ENCODE results near the gene KCNJ9. TPM values are rescaled to one million over a fixed set of nuclear protein-coding genes. Genes with fewer than 3 reads are reported as not detected.

KCNJ9 gene
- total and polyA plus RNA-seq, 5 experiments from 2014 or later, result 0.03 to 0.20 (median 0.10) TPM; not detected in 2

- POLR2A ChIA-PET, result no interaction called here
- H3K27ac Mint-ChIP-seq, result no peak overlapping the region
- no peaks in the 10 kb centered on the region for H3K9me3 Mint-ChIP-seq
- H3K27me3 Mint-ChIP-seq, result peaks cover 14 to 56% (median 28%) of the 10 kb centered on the region in 5 donors
- DNase-seq, result no peak
- H3K4me3 Mint-ChIP-seq, result no peak overlapping the region
- H3K36me3 Mint-ChIP-seq, result no peaks in the 10 kb centered on the region
- ATAC-seq, result no peak
- H3K4me1 Mint-ChIP-seq, result peaks cover 0 to 2% (median 0%) of the 10 kb centered on the region in 4 donors
These were observed 28.4 kb upstream of the KCNJ9 start for GRCh38 chr1:160052936-160053335.

DNA sequence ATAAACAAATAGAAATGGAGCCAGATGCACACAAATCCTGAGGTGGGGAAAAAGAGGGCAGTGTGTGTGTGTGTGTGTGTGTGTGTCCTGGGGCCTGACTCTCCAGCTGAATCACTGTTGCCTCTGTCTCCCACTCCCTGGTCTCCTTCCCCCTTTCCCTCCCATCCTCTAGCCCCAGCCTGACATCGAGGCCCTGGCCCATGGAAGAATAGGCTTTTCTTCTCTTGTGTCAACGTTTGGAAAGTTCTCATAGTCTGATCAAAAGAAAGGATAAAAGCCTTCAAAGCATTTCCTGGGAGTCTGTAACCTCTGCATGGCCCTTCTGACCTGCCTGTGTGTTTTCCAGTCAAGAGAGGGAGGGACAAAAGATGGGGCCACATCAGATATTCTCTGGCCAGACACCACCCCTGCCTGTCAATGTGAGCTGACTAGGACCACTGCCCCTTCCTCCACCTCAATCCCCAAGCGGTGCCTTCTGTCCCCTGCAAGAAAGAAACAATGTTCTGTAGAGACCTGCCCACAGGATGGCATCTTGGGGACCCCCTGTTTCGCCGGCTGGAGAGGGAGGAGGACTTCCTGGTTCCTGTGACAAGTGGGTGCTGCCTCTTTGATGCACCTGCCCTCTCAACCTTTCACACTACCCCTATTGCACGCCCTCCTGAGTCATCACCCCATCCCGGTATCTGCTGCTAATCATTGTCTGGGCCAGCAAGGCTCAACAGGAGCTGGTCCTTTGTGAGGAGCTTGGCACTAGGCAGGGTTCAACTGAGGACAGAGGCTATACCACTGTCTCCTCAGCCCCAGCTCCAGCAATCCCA, 27.6 kb upstream of the KCNJ9 start:
- peaks cover 13 to 59% (median 26%) of the 10 kb centered on the region in 5 donors for H3K27me3 Mint-ChIP-seq
- peak overlapping the region in 2 of 10 donors; percentile 3 to 40 for H3K27ac Mint-ChIP-seq
- H3K9me3 Mint-ChIP-seq, result no peaks in the 10 kb centered on the region
- POLR2A ChIA-PET, result no interaction called here
- DNase-seq (no peak), ATAC-seq (no peak)
- no peaks in the 10 kb centered on the region for H3K36me3 Mint-ChIP-seq
- H3K4me1 Mint-ChIP-seq, result peaks cover 0 to 2% (median 0%) of the 10 kb centered on the region in 4 donors
- H3K4me3 Mint-ChIP-seq, result no peak overlapping the region

DNA sequence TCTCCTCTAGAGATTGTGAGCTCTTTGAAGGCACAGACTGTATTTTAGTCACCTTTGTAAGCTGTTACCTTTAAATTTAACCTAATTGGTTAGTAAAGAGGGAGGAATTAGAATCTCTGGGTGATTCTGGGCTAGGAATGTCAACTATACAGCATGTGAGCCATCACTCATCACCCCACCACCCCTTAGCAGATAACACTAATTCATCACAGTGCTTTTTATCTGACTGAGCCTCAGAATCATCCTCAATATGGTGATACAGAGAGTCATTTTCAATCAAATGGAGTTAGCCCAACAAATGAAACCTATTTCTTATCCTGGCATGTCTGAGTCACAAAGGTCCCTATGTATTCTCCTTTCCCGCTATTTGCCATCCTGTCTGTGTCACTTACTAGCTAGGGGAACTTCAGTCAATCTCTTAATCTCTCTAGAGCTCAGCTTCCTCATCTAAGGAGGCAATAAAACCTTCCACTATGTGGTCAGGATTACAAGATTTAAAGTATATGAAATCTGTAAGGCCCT, 24.6 kb upstream of the KCNJ9 start:
- peak overlapping the region in 1 of 10 donors; percentile 11 for H3K27ac Mint-ChIP-seq
- ATAC-seq (no peak), DNase-seq (no peak)
- no peaks in the 10 kb centered on the region for H3K36me3 Mint-ChIP-seq
- POLR2A ChIA-PET, result no interaction called here
- H3K9me3 Mint-ChIP-seq, result no peaks in the 10 kb centered on the region
- H3K4me1 Mint-ChIP-seq, result peaks cover 0 to 2% (median 0%) of the 10 kb centered on the region in 4 donors
- peaks cover 15 to 72% (median 28%) of the 10 kb centered on the region in 5 donors for H3K27me3 Mint-ChIP-seq
- H3K4me3 Mint-ChIP-seq, result no peak overlapping the region

DNA sequence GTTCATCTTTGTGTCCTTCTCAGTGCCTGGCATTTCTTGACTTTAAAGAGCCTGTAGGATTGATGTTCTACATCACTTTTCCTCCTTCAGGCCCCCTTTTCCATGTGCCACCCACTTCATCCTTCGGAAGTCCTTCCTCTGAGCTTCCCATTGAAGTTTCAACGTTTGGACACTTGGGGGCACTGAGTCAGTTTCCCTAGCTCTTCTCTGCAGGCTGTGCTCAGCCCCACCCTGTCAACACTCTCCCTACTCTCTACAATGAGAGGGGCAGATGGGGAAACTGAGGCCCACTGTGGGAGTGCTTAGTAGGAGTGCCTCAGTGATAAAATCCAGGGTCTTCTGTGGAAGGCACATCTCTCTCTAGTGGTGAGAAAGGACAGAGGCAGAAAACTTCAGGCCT, 23.3 kb upstream of the KCNJ9 start:
- no peak overlapping the region for H3K4me3 Mint-ChIP-seq
- DNase-seq (no peak), ATAC-seq (no peak)
- H3K27me3 Mint-ChIP-seq, result peaks cover 13 to 62% (median 26%) of the 10 kb centered on the region in 5 donors
- H3K36me3 Mint-ChIP-seq, result no peaks in the 10 kb centered on the region
- POLR2A ChIA-PET, result no interaction called here
- no peak overlapping the region for H3K27ac Mint-ChIP-seq
- H3K9me3 Mint-ChIP-seq, result no peaks in the 10 kb centered on the region
- peaks cover 0 to 2% (median 0%) of the 10 kb centered on the region in 4 donors for H3K4me1 Mint-ChIP-seq

- Mint-ChIP-seq H3K4me3 (no peak overlapping the region), H3K36me3 (no peaks in the 10 kb centered on the region), H3K27ac (no peak overlapping the region), H3K27me3 (peaks cover 6 to 35% (median 11%) of the 10 kb centered on the region in 5 donors), H3K9me3 (no peaks in the 10 kb centered on the region), H3K4me1 (no peaks in the 10 kb centered on the region)
- ATAC-seq (no peak), DNase-seq (no peak)
- POLR2A ChIA-PET, result no interaction called here
These were observed 19.7 kb upstream of the KCNJ9 start for GRCh38 chr1:160061369-160062229.

DNA sequence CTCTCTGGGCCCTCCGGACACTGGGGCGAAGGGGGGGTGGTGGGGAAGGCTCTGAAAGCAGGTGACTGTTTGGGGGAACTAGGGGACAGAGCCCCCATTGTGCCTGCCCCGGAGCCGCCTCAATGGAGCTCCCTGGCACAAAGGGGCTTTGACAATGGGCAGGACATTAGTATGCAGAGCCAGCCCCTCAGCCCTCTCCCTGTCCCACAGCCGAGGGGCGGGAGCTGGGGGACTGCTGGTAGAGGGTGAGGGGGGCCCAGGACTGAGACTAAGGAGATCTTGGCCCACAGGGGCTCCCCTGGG, 19.2 kb upstream of the KCNJ9 start:
- DNase-seq, result no peak
- POLR2A ChIA-PET, result no interaction called here
- Mint-ChIP-seq H3K4me3 (no peak overlapping the region), H3K27ac (no peak overlapping the region), H3K36me3 (no peaks in the 10 kb centered on the region), H3K9me3 (no peaks in the 10 kb centered on the region), H3K4me1 (no peaks in the 10 kb centered on the region), H3K27me3 (peaks cover 6 to 29% (median 9%) of the 10 kb centered on the region in 5 donors)
- no peak for ATAC-seq

GRCh38 chr1:160063176-160063575, 18.2 kb upstream of the KCNJ9 start:
- Mint-ChIP-seq H3K27ac (peak overlapping the region in 1 of 10 donors; percentile 17), H3K9me3 (no peaks in the 10 kb centered on the region), H3K4me3 (no peak overlapping the region), H3K36me3 (no peaks in the 10 kb centered on the region), H3K27me3 (peaks cover 6 to 19% (median 9%) of the 10 kb centered on the region in 5 donors), H3K4me1 (no peaks in the 10 kb centered on the region)
- DNase-seq (no peak), ATAC-seq (no peak)
- POLR2A ChIA-PET, result no interaction called here

DNA sequence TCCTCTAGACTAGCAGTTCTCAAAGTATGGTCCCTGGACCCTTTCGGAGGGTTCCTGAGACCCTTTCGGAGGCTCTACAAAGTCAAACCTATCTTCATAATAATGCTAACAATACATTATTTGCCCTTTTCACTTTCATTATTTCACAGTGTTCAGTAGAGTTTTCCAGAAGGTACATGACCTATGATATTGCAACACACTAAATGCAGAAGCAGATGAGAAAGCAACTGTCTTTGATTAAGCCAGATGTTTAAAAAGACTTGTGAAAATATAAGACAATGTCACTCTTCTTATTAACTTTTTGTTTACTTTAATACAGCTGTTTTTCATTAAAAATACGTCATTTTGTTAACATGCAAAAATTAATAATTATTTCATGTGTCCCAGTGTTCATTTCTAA, 17.2 kb upstream of the KCNJ9 start:
- H3K4me1 Mint-ChIP-seq, result peaks cover 0 to under 1% (median 0%) of the 10 kb centered on the region in 4 donors

DNA sequence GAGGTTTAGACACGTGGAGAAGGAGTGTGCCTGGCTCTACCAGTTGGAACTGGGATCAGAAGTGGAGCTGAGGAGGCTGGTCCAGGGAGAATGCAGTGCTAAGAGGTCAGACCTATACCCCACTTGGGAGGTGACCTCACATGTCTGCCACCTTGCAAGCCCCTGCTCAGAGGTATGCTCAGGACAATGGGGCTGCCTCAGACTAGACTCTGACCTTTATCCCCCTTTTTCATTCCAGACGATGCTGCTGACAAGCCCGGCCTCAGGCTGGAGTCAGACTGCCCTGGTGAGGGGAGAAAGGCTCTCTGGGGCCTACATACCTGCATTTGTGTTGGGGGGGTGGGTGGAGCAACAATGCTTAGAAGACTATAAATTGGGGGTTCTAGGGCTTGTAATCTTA, 16.6 kb upstream of the KCNJ9 start:
- no peaks in the 10 kb centered on the region for H3K36me3 Mint-ChIP-seq
- H3K9me3 Mint-ChIP-seq, result no peaks in the 10 kb centered on the region
- ATAC-seq, result no peak
- H3K4me3 Mint-ChIP-seq, result no peak overlapping the region
- DNase-seq, result no peak
- H3K4me1 Mint-ChIP-seq, result peaks cover 0 to 5% (median 3%) of the 10 kb centered on the region in 4 donors
- H3K27me3 Mint-ChIP-seq, result peaks cover 3 to 13% (median 8%) of the 10 kb centered on the region in 5 donors
- peak overlapping the region in 1 of 10 donors; percentile 14 for H3K27ac Mint-ChIP-seq
- POLR2A ChIA-PET, result no interaction called here

More for the DNA sequence above, 17.2 kb upstream of the KCNJ9 start:
- no peak for ATAC-seq
- H3K4me3 Mint-ChIP-seq, result no peak overlapping the region
- H3K27ac Mint-ChIP-seq, result no peak overlapping the region
- H3K9me3 Mint-ChIP-seq, result no peaks in the 10 kb centered on the region
- peaks cover 5 to 16% (median 7%) of the 10 kb centered on the region in 5 donors for H3K27me3 Mint-ChIP-seq
- H3K36me3 Mint-ChIP-seq, result no peaks in the 10 kb centered on the region
- POLR2A ChIA-PET, result no interaction called here
- DNase-seq, result no peak

DNA sequence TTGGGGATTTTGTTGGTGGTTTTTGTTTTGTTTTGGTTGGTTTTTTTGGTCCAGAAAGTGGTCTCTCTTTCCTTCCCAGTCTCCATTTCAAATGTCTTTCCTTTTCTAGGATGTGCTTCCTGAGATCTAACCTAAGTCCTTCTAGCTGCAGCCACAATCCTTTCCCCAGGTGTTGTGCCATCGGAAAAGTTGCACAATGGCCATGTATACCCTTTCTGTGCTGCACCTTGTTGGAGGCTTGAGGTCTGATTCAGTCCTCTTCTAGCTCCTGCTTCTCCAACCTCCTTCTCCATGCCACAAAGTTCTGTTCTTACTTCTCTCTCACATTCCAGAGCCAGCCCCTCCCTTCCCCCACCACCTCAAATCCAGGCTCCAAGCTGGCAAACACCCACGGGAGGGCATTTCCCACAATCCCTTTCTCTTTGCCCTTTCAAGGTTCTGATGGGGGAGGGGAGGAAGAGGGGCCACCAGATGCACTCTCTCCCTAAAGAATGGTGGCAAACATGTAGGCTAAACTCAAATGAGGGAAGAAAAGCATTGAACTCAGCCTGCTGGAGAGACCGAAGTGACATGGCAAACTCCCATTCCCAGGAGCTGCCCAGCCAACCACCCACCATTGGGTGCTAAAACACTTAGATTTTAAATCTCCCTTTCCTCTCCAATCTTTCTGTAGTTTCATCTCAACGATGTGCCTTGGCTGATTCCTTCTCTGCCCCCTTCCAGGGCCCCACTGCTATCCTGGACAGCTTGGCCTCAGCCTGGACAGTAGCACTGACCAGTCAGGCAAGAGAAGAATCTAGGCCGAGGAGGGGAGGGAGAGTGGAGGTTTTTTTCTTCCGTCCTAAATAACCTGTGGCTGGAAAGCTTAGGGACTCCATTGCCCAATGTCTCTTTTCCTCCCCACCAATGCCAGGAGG, 14.3 kb upstream of the KCNJ9 start:
- Mint-ChIP-seq H3K27ac (peak overlapping the region in 1 of 10 donors; percentile 76), H3K36me3 (no peaks in the 10 kb centered on the region), H3K4me3 (no peak overlapping the region), H3K9me3 (peaks cover 0 to 2% (median 0%) of the 10 kb centered on the region in 9 donors), H3K4me1 (peaks cover 9 to 20% (median 15%) of the 10 kb centered on the region in 4 donors), H3K27me3 (peaks cover 8 to 18% (median 9%) of the 10 kb centered on the region in 5 donors)
- no peak for DNase-seq
- ATAC-seq, result no peak
- POLR2A ChIA-PET, result interaction anchor here (1.2 kb wide), 1 partner anchor 218 kb away, joined by 3 read pairs; the partner anchor contains the start of gene PEX19

DNA sequence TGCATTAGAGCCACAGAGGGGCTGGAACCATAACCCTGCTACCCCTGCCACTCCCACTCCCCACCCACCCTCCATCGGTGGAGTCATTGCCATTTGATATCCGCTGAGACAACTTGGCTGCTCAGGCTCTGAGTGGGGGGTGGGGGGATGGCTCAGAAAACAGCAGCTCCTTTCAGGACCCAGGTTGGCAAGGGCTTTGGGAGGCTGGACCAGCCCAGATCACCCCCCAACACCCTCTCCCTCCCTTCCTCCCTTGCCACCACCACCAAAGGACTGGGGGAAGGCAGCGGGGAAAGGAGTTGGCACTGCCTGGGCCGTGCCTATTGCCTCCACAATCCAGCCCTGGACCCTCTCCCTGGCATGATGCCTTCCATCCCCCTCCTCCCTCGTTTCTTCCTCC, 13.1 kb upstream of the KCNJ9 start:
- peaks cover 0 to 2% (median 0%) of the 10 kb centered on the region in 9 donors for H3K9me3 Mint-ChIP-seq
- peak overlapping the region in 1 of 10 donors; percentile 81 for H3K4me3 Mint-ChIP-seq
- peak overlapping the region in 2 of 10 donors; percentile 9 to 64 for H3K27ac Mint-ChIP-seq
- no peak for ATAC-seq
- DNase-seq, result no peak
- peaks cover 9 to 20% (median 15%) of the 10 kb centered on the region in 4 donors for H3K4me1 Mint-ChIP-seq
- H3K27me3 Mint-ChIP-seq, result peaks cover 10 to 24% (median 12%) of the 10 kb centered on the region in 5 donors
- H3K36me3 Mint-ChIP-seq, result peaks cover 0 to 1% (median 0%) of the 10 kb centered on the region in 3 donors
- POLR2A ChIA-PET, result no interaction called here

All from naive thymus-derived CD8-positive, alpha-beta T cell (primary cell).